NCI-H2227 treated with DMSO at 0.1 percent for 48 hours (cell line): ENCODE data around the gene CTSD.

Experiments used
- DNase-seq: peaks from one replicate; lab custom pipeline; 2025; lab: John Stamatoyannopoulos, UW

Gene CTSD

DNA sequence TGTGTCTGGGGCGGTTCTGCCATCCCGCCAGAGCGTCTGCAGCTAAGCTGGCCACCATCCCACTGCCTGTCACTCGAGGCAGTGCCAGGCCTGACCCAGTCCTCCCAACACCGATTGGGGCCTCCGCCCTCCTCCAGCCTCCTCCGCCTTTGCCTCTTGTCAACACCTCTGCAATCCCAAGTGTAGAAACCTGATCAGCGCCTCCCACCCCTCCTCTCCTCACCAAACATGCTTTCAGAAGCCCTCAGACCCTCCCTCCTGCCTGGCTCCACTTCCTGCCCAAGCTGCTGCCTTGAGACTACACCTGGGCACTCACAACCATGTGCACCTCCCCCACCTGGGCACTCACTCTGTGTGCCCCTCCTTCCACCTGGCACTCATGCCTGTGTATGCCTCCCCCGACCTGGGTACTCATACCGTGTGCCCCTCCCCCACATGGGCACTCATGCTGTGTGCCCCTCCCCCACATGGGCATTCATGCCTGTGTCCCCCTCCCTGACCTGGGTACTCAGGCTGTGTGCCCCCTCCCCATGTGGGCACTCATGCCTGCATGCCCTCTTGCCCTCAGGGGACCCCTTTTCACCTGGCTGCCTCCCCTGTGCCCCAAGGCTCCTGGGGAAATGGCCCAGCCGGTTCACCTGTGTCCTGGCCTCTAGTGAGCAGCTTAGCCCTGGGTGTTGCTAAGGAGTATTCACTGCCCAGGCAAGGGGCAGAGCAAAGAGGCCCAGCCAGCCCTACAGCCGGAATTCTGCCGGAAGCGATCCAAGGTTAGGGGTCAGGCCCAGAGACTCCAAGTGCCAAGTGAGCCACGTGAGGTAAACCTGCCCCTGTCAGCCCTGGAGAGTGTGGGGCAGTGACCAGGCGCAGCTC, 7.8 kb downstream of the CTSD start:
- no peak for DNase-seq

DNA sequence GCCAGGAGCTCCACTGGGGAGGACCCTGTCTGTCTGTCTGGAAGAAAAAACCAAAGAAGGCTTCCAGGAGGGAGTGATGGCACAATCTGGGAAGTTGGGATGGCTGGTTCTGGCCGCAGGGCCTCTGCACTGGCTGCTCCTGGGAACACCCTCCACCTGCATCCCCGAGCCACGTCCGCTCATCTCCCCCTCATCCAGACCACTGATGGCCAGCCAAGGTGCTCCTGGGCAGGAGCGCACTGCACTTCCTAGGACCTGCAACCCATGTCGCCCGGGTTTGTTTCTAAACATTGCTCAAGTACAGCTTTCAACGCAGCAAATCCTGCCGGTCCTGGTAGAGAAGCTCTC, 8.4 kb downstream of the CTSD start:
- DNase-seq, result no peak

DNA sequence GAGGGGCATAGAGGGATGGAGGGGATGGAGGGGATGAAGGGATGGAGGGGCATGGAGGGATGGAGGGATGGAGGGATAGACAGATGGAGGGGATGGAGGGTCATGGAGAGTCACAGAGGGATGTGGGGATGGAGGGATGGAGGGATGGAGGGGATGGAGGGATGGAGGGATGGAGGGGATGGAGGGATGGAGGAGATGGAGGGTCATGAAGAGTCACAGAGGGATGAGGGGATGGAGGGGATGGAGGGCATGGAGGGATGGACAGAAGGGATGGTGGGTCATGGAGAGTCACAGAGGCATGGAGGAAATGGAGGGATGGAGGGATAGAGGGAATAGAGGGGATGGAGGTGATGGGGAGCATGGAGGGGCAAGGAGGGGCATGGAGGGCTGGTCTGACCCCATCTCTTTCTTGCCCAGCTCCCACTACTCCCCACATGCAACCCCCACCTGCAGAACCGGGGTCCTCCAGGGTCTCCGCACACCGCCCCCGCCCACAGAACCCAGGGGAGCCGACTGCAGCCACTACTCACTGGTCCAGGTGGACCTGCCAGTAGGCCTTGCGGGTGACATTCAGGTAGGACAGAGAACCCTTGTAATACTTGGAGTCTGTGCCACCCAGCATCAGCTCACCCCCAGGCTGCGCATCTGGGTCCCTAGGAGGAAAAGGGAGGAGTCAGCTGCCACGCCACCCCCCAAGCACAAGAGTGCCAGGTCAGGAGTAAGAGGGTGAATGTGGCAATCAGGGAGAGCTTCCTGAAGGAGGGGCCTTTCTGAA, 9.2 kb downstream of the CTSD start:
- DNase-seq, result no peak

DNA sequence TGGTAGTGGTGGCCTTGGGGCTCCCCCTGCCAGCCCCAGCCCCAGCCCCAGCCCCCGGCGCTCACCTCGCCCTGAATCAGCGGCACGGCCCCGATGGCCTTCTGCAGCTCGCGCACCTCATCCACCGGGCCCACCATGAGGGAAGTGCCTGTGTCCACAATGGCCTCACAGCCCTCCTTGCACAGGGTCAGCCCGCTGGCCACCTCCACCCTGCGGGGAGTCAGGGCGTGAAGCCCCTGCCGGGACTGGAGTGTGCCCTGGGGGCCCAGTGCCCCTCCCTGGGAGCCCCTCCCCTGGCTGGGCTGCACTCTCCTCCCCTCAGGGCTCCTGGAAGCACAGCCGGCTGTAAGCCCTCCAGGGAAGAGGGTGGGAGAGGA, 9.8 kb downstream of the CTSD start:
- DNase-seq, result no peak

DNA sequence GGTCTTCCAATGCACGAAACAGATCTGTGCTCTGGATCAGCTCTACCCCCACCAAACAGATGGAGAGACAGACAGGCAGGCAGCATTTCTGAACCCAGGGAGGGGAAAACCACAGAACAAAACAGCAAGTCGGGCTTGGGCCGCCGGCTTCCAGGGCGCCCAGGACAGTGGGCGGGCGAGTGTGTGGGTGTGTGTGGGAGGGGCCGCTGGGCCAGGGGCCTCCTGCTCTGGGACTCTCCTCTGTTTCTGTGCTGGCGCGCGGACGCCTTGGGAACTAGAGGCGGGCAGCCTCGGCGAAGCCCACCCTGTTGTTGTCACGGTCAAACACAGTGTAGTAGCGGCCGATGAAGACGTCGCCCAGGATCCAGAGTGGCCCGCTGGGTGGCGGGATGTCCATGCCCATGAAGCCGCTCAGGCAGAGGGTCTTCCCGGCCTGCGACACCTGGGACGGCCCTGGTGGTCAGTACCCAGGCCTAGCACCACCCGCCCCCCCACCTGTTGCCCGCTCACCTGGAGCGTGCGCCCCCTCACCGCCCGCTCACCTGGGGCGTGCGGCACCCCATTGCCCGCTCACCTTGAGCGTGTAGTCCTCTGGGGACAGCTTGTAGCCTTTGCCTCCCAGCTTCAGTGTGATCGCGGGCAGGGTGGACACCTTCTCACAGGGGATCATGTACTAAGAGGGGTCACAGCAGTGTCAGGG, 10.3 kb downstream of the CTSD start:
- no peak for DNase-seq

DNA sequence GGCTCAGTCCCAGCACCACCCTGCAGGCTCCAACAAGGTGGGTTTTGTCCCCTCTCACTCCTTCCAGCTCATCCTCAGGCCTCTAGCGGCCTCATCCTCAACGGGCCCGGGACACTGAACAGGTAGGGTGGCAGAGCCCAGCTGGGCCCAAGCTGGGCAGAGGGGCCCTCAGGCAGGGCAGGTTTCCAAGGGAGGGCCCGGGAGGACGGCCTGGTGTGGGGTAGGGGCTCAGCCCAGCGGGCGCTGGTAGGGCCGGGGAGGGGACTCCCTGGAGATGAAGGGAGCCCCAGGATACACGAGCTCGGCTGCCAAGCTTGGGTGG, 10.9 kb downstream of the CTSD start:
- no peak for DNase-seq

DNA sequence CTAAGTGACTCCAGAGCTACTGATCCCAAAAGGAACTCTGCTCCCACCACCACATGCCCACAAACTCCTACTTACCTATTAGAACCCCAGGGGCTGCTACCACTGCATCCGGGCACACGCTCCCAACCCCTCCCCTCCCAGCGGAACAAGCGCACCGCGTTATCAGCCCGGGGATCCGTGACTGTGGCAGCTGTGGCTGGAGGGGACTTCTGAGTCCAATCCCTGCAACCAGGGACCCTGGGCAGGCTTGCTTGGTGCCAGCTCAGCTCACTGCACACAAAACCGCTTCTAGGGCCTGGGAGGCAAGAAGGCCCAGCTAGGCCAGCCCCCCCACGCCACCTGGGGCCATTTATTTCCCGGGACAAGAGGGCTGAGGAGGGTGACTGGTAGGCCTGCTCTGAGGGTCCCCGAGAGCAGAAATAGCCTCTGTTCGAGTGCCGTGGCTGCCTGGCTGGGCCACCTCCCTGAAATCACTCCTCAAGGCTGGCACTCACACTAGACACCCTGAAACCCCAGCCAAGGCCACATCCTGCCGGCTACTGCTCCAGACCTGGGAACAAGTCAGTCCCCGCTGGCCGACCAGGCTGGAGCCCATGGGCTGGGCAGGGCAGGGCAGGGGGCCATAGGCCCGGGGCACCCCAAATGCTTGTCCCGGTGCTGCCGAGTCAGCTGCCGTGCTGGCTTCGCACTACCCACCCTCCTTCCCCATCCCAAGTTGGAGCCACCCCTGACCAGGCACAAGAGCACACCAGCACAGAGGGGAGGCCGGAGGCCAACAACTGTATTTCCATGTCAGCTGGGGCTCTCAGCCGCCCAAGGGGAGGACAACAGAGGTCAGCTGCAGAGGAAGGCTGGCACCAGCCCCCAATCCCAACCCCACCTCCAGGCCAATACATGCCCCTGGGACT, 11.5 kb downstream of the CTSD start:
- no peak for DNase-seq

DNA sequence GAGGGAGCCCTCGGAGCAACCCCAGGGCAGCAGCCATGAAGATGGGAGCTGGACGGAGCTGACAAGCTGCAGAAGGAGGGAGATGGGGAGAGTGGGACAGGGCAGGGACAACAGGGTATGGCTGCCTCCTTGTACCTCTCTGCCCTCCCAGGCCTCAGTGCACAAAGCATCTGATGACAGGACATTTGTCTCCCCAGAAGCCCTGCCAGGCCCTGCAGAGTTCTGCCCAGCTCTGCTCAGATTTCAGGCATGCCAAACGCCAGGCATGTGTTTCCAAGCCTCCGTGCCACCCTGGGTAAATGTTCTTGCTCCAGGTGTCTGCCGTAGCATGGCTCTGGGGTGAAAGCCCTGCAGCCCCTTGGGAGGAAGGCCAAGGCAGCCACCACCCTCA, 12.2 kb downstream of the CTSD start:
- DNase-seq, result no peak

DNA sequence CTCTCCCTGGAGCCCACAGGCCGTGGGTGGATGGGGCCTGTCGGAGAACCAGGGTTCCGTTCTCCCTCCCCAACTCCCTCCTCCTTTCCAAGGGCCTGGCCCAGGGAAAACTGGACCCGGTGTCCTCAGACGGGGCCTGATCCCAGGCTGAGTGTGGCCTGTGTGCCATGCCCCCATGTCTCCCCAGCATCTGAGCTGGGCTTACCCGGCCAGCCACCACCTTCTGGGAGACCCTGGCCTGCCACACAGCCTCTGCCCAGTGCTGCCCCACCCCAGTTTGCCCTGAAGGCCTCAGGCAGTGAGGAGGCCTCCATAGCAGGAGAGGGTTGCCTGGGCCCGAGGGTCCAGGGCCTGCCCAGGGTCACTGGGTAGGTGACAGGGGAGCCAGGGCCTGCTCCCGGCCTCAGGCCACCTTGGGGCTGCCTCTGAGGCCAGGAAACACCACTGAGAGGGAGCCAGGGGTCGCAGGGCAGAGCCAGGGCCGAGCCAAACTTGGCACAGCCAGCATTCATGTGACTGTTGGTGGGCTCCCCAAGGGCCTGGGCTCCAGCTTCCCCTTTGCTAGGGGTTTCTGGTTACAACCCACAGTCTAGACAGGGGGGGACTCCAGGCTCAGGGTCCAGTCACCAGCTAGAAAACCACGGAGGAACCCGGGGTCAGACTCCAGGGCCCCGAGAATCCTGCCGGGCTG, 12.7 kb downstream of the CTSD start:
- DNase-seq, result no peak

DNA sequence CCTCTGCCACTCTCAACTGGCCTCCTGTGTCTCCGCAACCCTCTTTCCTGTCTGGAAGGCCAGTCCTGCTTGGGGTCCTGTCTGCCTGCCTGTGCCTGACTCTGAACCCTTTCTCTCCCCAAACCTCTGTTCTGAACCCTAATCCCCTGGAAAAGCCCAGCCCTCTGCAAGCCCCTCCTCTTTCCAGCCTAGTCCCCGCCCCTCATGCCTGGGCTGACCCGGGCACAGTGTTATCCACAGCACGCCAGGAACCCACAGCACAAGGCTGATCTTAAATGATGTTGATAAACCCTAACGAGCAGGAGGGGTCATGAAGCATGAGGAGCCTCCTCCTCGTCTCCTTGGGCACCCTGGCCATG, 13.3 kb downstream of the CTSD start, which contains the start of gene IFITM10:
TSS of gene IFITM10 (minus strand) at position 115 of the 359 bp plus-strand sequence. CDS start 153 bp downstream, outside the sequence.
- no peak for DNase-seq

DNA sequence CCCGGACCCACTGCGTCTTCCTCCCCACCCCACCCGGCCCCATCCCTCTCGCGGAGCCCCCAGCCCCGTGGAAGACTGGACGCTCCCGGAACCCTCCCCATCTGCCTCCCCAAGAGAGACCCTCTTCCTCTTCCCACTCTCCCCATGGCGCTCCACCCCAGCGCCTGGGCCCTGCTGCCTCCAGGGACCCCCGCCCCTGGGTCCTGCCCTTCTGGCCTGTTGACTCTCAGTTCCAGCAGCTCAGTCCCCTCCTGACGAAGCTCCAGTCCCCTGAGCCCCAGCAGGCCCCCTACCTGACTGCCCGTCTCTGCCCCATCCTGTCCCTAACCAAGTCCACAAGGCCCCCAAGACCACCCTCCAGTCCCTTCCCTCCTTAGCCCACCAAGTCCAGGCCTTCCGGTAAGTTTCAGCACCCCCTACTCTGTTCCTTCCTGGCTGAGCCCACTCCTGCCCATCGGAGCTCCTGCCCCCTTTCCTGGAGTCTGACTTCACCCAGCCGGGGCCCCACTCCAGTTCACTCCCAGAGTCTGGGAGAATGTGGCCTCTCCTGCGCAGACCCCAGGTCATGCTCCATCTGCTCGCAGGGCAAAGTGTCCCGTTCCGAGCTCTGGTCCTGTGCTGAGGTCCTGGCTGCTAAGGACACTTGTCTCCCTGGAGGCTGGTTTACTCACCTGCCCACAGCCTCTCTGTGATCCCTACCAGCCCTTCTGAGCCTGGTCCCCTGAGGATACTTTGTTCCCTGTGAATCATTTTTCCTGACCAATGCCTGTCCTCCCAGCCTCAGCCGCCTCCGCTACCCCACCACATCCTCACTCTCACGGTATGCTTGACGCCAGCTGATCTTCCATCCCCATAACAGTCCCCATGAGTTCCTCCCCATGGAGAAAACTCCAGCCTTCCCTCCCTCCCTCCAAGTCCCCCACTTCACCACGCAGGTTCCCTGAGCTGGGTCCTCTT, 14.1 kb downstream of the CTSD start:
- no peak for DNase-seq

DNA sequence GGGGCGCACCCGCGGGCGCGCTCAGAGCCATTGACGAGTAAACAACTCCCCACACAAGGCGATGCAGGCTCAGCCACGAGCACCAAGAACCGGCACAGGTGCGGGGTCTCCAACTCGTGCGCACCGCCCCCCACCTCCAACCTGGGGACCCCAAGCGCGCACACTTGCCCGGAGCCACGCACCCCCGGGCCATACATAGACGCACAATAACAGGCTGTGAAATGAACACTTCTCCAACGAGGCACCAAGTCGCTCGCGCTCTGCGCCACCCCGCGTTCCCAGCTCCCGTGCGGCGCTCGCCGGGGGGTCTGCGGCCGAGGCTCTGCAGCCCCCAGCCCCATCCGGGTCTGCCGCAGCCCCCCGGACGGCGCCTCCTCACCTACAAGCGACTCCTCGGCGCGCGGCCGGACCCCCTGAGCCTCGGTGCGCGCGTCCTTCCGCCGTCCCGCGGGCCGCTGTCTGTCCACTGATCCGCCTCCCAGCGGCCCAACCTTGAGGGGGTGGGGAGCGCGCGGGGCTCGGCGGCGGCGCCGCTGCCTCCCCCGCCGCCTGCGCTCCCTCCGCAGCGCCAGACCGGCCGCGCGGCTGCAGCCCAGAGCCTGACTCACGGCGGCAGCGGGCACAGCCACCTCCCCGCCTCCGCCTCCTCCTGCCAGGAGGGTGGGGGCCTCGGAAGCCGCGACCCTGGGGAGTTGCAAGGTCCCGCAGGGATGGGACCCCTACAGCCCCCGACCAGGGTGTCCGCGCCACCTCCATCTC, 14.9 kb downstream of the CTSD start:
- peak; percentile 16 for DNase-seq

DNA sequence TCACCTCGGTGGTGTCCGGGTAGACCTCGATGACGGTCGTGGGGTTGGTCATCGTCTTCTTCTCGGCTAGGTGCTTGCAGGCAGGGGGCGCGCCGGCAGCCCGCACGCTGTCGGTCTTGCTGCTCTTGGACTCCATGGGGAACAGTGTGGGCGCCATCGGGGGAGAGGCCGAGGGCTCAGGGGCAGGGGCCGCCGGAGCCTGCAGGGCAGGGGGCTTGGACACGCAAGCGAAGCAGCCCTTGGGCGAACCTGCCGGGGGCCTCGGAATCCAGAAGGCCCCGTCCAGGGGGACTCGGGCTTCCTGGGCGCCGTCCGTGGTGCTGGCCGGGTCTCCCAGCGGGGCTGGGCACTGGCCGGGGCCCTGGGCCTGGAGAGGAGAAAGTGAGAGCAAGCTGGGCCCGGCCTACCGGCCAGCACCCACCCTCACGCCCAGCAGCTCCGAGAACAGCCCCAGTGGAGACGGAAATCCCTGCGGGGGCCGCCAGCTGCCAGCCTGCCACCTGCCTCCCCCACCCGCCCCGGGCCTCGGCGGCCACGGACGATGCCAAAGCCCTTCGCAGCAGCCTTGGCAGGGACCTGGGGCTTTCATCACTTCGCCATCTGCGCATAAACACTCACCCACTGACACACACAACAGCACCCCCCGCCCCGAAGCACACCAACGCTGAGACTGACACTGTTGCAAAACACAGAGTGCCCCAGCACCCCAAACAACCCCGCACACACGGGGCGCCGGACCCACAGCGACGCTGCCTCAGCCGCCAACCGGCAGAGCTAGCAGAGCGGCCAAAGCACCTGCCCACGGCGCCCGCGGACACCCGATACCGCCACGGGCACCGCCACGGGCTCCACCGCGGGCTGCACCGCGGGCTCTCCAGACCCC, 15.7 kb downstream of the CTSD start:
- DNase-seq, result no peak

DNA sequence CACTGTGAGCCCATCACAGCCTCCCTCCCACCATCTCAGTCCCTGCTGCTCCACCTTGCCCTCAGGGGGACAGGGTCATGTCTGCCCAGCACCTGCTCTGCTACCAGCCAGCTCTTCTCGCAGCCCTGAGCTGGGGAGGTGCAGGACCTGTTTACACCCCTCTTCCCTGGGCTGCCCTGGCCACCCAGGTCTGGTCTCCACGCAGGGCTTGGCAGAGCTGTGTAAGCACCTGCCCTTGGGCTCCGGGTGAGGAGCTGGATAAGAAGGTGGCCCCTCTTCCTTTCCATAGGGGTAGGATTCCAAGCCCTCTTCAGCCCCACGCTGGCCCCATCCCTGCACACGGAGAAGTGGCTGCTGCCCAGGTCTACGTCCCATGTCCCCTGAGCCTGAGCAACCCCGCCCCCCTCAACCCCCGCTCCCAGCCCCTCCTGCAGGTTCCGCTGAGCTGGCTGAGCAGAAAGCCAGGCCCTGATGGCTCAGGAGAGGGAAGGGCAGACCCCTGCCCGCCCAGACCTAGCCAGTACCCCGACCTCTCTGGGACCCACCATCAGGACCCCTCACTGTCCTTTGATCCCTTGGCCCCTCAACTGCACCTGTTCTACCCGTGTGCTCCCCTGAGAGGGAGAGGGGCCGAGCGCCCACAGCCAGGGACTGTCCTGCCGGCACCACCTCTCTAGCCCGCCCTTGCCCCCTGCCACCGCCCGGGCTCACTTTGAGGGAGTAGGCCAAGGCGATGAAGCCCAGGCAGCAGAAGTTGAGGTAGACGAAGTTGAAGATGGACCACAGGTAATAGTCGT, 16.6 kb downstream of the CTSD start:
- no peak for DNase-seq

DNA sequence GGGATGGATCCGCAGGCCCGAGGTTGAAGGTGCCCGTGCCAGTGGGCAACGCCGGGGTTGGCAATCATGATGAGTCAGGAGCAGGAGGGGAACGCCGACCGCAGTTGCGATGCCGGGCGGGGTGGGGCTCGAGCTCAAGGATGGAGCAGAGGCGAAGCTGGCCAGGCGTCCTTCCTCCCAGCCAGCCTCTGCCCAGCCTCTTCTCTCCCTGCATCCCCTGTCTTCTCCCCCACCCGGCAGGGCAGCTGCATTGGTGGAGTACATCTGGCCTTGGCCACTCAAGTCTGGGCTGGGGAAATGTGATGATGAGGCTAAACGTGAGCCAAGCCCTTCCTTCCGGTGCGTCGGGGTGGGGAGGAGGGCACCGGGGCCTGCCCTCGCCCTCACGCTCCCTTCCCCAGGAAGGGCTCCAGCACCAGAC, 17.2 kb downstream of the CTSD start:
- DNase-seq, result no peak

DNA sequence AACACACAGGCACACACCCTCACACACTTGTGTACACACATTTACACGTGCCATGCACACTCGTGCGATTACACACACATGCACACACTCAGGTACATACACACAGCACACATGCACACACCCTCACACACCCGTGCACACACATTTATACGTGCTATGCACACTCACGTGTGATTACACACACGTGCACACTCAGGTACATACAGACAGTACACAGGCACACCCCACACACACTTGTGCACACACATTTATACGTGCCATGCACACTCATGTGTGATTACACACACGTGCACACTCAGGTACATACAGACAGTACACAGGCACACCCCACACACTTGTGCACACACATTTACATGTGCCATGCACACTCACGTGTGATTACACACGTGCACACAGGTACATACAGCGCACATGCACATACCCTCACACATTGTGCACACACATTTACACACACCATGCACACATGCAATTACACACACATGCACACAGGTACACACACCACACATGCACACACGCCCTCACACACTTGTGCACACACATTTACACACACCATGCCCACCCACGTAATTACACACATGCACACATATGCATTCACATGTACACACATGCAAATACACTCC, 17.9 kb downstream of the CTSD start:
- no peak for DNase-seq
